Tibial artery (tissue), 4 donors: Measurements from ENCODE around the gene BRAF.
"Not testable (repeated sequence)": the region's sequence is repeated elsewhere in the genome, so short reads cannot be mapped to it uniquely, and the experiment has no call there.

Experiments
- DNase-seq, 2 donors: peaks; one replicate each; pipeline ENCODE4 v3.0.0-alpha.2; 2019
- H3K27ac ChIP-seq, 2 donors: fragments of 200-600 bp; sonication (generic) in 1 of 2; 1 replicate in 1 of 2; 2 replicates in 1 of 2; pipeline ENCODE4 v1.5.1; 2018 to 2019; ENCODE audit warnings: mild to moderate bottlenecking in 1 of 2
- H3K27me3 ChIP-seq, 2 donors: fragments of 200-600 bp; sonication (generic) in 1 of 2; one replicate each; pipeline versions ENCODE4 v1.5.1 to v1.6.0; 2016 to 2019
- H3K36me3 ChIP-seq, 3 donors: fragments of 200-600 bp; sonication (generic) in 2 of 3; one replicate each; pipeline ENCODE4 v1.5.1; 2016 to 2019; ENCODE audit warnings: mild to moderate bottlenecking in 2 of 3
- H3K4me1 ChIP-seq, 4 donors: fragments of 200-600 bp; sonication (generic) in 2 of 4; 1 replicate in 3 of 4; 2 replicates in 1 of 4; pipeline ENCODE4 v1.5.1; 2016 to 2019
- H3K4me3 ChIP-seq, 2 donors: fragments of 200-600 bp; sonication (generic) in 1 of 2; 1 replicate in 1 of 2; 2 replicates in 1 of 2; pipeline ENCODE4 v1.5.1; 2018 to 2019; ENCODE audit warnings: mild to moderate bottlenecking in 2 of 2
- H3K9me3 ChIP-seq, 3 donors: fragments of 200-600 bp; sonication (generic) in 1 of 3; one replicate each; pipeline ENCODE4 v1.5.1; 2016 to 2019
- intact Hi-C: fragments of 100-400 bp; cut with DNase I; formaldehyde crosslinking; loops from one replicate; pipeline ENCODE4 v1.15.0; 2023; ENCODE audit warnings: low total_unique reads
- TF ChIP-seq, protein P1 (sequence below), 2 experiments: fragments of 200-600 bp in 1 of 2; fragments of 450-650 bp in 1 of 2; IDR thresholded peaks; one replicate each; pipeline ENCODE4 v1.5.1; 2017 to 2019; ENCODE audit warnings: antibody characterized with exemption in 2 of 2, mild to moderate bottlenecking in 1 of 2, moderate library complexity in 1 of 2

BRAF gene

DNA sequence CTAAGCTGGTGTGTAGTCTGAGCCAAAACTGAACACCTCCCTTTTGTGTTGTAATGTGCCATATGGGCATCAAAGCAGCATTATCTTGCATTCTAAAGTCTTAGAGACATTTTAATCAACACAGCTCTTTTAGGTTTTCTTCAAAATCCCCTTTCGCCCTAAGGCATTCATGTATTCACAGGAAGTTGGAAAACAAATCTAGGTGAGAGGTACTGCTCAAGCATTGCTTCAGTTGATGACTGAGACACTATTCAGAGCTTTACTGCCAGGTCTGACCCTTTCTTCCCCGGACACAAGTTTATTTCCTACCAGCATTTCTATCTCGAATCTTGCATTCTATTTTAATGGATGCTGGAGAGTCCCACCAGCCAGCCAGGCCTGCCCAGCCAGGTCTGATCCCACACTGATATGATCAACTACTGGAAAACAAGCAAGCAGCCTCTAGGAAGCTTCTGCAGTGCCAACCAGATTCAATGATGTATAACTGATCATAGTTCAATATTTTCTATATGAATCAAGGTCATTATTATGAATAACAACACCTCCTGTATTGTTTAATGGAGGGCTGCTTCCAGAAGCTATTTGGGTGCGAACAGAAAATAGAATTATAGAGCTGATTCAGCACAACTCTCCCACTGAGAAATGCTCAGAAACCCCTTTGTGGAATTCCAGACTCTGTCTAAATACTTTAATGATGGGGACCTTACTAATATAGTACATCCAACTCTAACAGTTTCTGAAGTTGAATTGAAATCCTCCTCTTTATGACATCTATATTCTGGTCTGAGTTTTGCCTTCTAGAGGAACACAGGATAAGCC lies 4.0 kb upstream of the BRAF start:
- Histone ChIP-seq H3K27me3 (no peaks in the 10 kb centered on the region), H3K27ac (no peak overlapping the region), H3K4me1 (peaks cover 0 to 9% (median 3%) of the 10 kb centered on the region in 4 donors), H3K9me3 (no peaks in the 10 kb centered on the region), H3K36me3 (no peaks in the 10 kb centered on the region), H3K4me3 (no peak overlapping the region)
- DNase-seq = no peak
- intact Hi-C loops = loop anchor here (10.0 kb wide), 2 partner anchors 86 to 254 kb away; partner anchors contain the start of genes ADCK2 and MRPS33
- TF ChIP-seq, protein P1, sequence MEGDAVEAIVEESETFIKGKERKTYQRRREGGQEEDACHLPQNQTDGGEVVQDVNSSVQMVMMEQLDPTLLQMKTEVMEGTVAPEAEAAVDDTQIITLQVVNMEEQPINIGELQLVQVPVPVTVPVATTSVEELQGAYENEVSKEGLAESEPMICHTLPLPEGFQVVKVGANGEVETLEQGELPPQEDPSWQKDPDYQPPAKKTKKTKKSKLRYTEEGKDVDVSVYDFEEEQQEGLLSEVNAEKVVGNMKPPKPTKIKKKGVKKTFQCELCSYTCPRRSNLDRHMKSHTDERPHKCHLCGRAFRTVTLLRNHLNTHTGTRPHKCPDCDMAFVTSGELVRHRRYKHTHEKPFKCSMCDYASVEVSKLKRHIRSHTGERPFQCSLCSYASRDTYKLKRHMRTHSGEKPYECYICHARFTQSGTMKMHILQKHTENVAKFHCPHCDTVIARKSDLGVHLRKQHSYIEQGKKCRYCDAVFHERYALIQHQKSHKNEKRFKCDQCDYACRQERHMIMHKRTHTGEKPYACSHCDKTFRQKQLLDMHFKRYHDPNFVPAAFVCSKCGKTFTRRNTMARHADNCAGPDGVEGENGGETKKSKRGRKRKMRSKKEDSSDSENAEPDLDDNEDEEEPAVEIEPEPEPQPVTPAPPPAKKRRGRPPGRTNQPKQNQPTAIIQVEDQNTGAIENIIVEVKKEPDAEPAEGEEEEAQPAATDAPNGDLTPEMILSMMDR (IDR thresholded peaks at IDR 0.05) = no peak

GRCh38 chr7:140927945-140928344 lies 3.2 kb upstream of the BRAF start:
- not testable (repeated sequence) for H3K36me3 ChIP-seq, H3K27me3 ChIP-seq, H3K4me3 ChIP-seq, DNase-seq, H3K9me3 ChIP-seq, H3K27ac ChIP-seq
- H3K4me1 ChIP-seq = peaks cover 0 to 11% (median 3%) of the 10 kb centered on the region in 4 donors
- intact Hi-C loops = loop anchor here (10.0 kb wide), 2 partner anchors 87 to 253 kb away; partner anchors contain the start of genes ADCK2 and MRPS33

DNA sequence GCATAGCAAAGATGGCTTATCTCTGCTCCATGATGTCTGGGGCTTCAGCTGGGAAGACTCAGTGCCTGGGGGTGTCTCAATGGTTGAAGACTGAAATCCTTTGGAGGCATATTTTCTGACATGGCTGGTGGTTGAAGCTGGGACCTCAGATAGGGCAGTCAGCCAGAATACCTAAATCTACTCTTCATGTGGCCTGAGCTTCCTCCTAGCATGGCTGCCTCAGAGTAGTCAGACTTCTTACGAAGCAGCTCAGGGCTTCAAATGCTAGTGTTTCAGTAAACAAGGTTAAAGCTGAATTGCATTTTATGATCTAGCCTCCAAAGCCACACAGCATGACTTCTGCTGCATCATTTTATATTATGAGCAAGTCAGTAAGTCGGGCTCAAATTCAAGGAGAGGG lies 2.6 kb upstream of the BRAF start:
- H3K4me1 ChIP-seq = peaks cover 0 to 17% (median 3%) of the 10 kb centered on the region in 4 donors
- H3K27me3 ChIP-seq = no peaks in the 10 kb centered on the region
- H3K36me3 ChIP-seq = no peaks in the 10 kb centered on the region
- no peak overlapping the region for H3K27ac ChIP-seq
- H3K4me3 ChIP-seq = no peak overlapping the region
- TF ChIP-seq, protein P1 (IDR thresholded peaks at IDR 0.05) = no peak
- no peak for DNase-seq
- intact Hi-C loops = loop anchor here (10.0 kb wide), 2 partner anchors 87 to 253 kb away; partner anchors contain the start of genes ADCK2 and MRPS33
- H3K9me3 ChIP-seq = no peaks in the 10 kb centered on the region

GRCh38 chr7:140926021-140926817 lies 1.5 kb upstream of the BRAF start:
- no peak for DNase-seq
- H3K27me3 ChIP-seq = no peaks in the 10 kb centered on the region
- H3K9me3 ChIP-seq = no peaks in the 10 kb centered on the region
- H3K4me1 ChIP-seq = peaks cover 0 to 22% (median 3%) of the 10 kb centered on the region in 4 donors
- H3K36me3 ChIP-seq = no peaks in the 10 kb centered on the region
- TF ChIP-seq, protein P1 (IDR thresholded peaks at IDR 0.05) = no peak
- peak overlapping the region in 1 of 2 donors; percentile 99 for H3K4me3 ChIP-seq
- H3K27ac ChIP-seq = peak overlapping the region in 1 of 2 donors; percentile 100
- intact Hi-C loops = loop anchor here (10.0 kb wide), 2 partner anchors 89 to 251 kb away; partner anchors contain the start of genes ADCK2 and MRPS33

DNA sequence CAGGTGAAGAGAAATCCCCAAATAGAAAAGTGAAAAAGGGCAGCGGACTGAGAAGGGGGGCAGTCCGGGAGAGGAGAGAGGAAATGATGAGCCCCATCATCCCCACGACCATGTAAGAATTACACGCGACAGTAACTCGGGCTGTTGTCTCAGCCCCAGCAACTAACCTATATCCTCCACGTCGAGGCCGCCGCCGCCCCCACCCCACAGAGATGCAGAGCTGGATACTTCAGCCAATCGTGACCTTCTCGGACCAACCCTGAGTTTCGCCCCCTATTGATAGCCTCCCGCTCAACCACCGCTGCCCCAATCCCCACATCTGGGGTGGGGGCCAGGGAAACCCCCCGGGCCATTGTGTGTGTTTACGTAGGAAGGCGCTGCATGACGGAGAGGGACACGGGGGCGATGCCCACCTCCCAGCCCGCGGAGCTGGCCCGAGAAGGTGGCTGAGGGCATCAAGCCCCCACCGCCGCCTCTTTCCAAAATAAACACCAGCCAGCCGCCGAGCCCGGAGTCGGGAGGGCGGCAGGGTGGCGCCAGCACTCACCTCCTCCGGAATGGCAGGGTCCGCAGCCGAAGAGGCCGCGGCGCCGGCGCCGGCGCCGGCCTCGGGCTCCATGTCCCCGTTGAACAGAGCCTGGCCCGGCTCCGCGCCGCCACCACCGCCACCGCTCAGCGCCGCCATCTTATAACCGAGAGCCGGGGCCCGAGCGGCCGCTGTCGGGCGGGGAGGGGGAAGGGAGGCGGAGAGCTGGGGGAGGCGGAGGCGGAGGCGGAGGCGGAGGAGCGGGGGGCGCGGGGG lies 509 bp downstream of the BRAF start:
- Histone ChIP-seq H3K36me3 (no peaks in the 10 kb centered on the region), H3K4me3 (peak overlapping the region; percentile 99 to 100), H3K27ac (peak overlapping the region; percentile 100), H3K4me1 (peaks cover 0 to 28% (median 3%) of the 10 kb centered on the region in 4 donors), H3K27me3 (no peaks in the 10 kb centered on the region), H3K9me3 (no peaks in the 10 kb centered on the region)
- TF ChIP-seq, protein P1 (IDR thresholded peaks at IDR 0.05) = peak; percentile 22 to 31
- peak; percentile 68 to 84 for DNase-seq
- intact Hi-C loops = loop anchor here (10.0 kb wide), 2 partner anchors 91 to 249 kb away; partner anchors contain the start of genes ADCK2 and MRPS33
